GM12878 (cell line): Measurements from ENCODE around the gene DYNC1I2. TPM values are rescaled to one million over a fixed set of nuclear protein-coding genes. Genes with fewer than 3 reads are reported as not detected.

ENCODE experiments used
- ATAC-seq: fragments of 200-7000 bp; cut with Tn5 transposase; 3 replicates; pipeline ENCODE4 v1.9.1; 2020; ENCODE audit warnings: mild to moderate bottlenecking, moderate library complexity
- BruUV-seq: library from RNA; stranded (reverse); fragments of 400-500 nt; replicated peaks from 2 replicates; lab custom pipeline; 2021; lab: Mats Ljungman, UMichigan
- CTCF ChIA-PET: fragments of 300-600 bp; sonication (Branson Sonifier 250); formaldehyde crosslinking; extraction: SDS; loops from one replicate; lab custom pipeline; 2021; ENCODE audit warnings: inconsistent platforms; lab: Yijun Ruan, JAX
- POLR2A ChIA-PET: fragments of 350-600 bp; formaldehyde crosslinking; extraction: SDS; loops from one replicate; lab custom pipeline; 2021; ENCODE audit warnings: inconsistent platforms; lab: Charles Lee
- RAD21 ChIA-PET: fragments of 300-600 bp; sonication (Branson Sonifier 250); formaldehyde crosslinking; loops from one replicate; lab custom pipeline; 2023; ENCODE audit warnings: antibody characterized with exemption; ENCODE audit not compliant: unreplicated experiment; lab: Charles Lee
- SMC1A ChIA-PET: fragments of 300-600 bp; sonication (Branson Sonifier 250); formaldehyde crosslinking; loops from one replicate; lab custom pipeline; 2023; ENCODE audit not compliant: unreplicated experiment, uncharacterized antibody; lab: Charles Lee
- DNase-seq: peaks from one replicate; pipeline ENCODE4 v3.0.0-alpha.2; 2011; ENCODE audit warnings: low read depth, low spot score
- FAIRE-seq: peaks from 3 replicates; lab custom pipeline; 2011; peaks lifted over from hg19 to GRCh38; lab: Jason Lieb, UNC
- H2AFZ ChIP-seq: 2 replicates; pipeline ENCODE4 v1.6.0; 2011; ENCODE audit warnings: low read depth, low read length, control low read depth; ENCODE audit not compliant: control insufficient read depth
- H3K27ac ChIP-seq: 2 replicates; pipeline ENCODE4 v1.5.1; 2011; ENCODE audit warnings: control low read depth; ENCODE audit not compliant: control insufficient read depth, insufficient read depth
- H3K27me3 ChIP-seq, 2 experiments: replicated peaks in 1 of 2; 2 replicates each; pipeline versions ENCODE4 v1.6.0 to v1.6.1; 2011; ENCODE audit warnings: low read length in 1 of 2; ENCODE audit not compliant: control insufficient read depth in 2 of 2, insufficient read depth in 2 of 2
- H3K36me3 ChIP-seq, 2 experiments: 2 replicates each; pipeline ENCODE4 v1.5.1; 2011; ENCODE audit warnings: low read length in 1 of 2; ENCODE audit not compliant: control insufficient read depth in 2 of 2, insufficient read depth in 2 of 2
- H3K4me1 ChIP-seq: 2 replicates; pipeline ENCODE4 v1.6.1; 2011; ENCODE audit warnings: mild to moderate bottlenecking, low read length, moderate library complexity, mixed read lengths; ENCODE audit not compliant: control insufficient read depth, insufficient read depth
- H3K4me2 ChIP-seq: 2 replicates; pipeline ENCODE4 v1.6.0; 2011; ENCODE audit warnings: control low read depth; ENCODE audit not compliant: control insufficient read depth, insufficient read depth
- H3K4me3 ChIP-seq: fragments of 200-600 bp; sonication (generic); 2 replicates; pipeline ENCODE4 v1.5.1; 2016
- H3K79me2 ChIP-seq: 2 replicates; pipeline ENCODE4 v1.6.0; 2011; ENCODE audit warnings: low read length; ENCODE audit not compliant: control insufficient read depth, insufficient read depth
- H3K9ac ChIP-seq: 2 replicates; pipeline ENCODE4 v1.8.0; 2011; ENCODE audit warnings: low read length, control low read depth, mixed read lengths; ENCODE audit not compliant: control insufficient read depth, insufficient read depth
- H3K9me3 ChIP-seq: replicated peaks from 3 replicates; pipeline ENCODE4 v1.5.1; 2011; ENCODE audit warnings: mild to moderate bottlenecking, low read length; ENCODE audit not compliant: control insufficient read depth, insufficient read depth
- H4K20me1 ChIP-seq: 2 replicates; pipeline ENCODE4 v1.6.0; 2011; ENCODE audit not compliant: control insufficient read depth, insufficient read depth
- CHD2 ChIP-seq: IDR thresholded peaks from 2 replicates; pipeline ENCODE4 v1.6.1; 2011; ENCODE audit warnings: low read depth, low read length, improper control_type of control experiment, borderline replicate concordance
- CREB1 ChIP-seq: IDR thresholded peaks from 2 replicates; pipeline ENCODE4 v1.6.1; 2012; ENCODE audit warnings: low read depth, mild to moderate bottlenecking, inconsistent platforms
- MEF2A ChIP-seq: IDR thresholded peaks from 2 replicates; pipeline ENCODE4 v1.6.1; 2011; ENCODE audit warnings: low read depth, mild to moderate bottlenecking, low read length, moderate library complexity; ENCODE audit not compliant: insufficient read depth
- NFYA ChIP-seq: IDR thresholded peaks from 2 replicates; pipeline ENCODE4 v1.6.1; 2011; ENCODE audit warnings: low read depth, mild to moderate bottlenecking, low read length, improper control_type of control experiment, borderline replicate concordance
- PBX3 ChIP-seq: IDR thresholded peaks from 2 replicates; pipeline ENCODE4 v1.6.1; 2011; ENCODE audit warnings: mild to moderate bottlenecking, low read depth, low read length, moderate library complexity; ENCODE audit not compliant: insufficient replicate concordance
- POLR2A ChIP-seq: IDR thresholded peaks from 2 replicates; pipeline ENCODE4 v1.6.1; 2011; ENCODE audit warnings: low read depth, mild to moderate bottlenecking, low read length
- PRDM15 ChIP-seq: fragments of 450-650 bp; formaldehyde crosslinking; IDR thresholded peaks from 2 replicates; pipeline ENCODE4 v1.4.0; 2020; ENCODE audit warnings: mild to moderate bottlenecking, moderate library complexity
- SREBF1 ChIP-seq: IDR thresholded peaks from 2 replicates; pipeline ENCODE4 v1.6.1; 2012; ENCODE audit warnings: mild to moderate bottlenecking, low read length
- YBX1 ChIP-seq: fragments of 450-650 bp; IDR thresholded peaks from 2 replicates; pipeline ENCODE4 v1.6.1; 2016; ENCODE audit warnings: antibody characterized with exemption
- WGBS: methylation state at CpG from one replicate; pipeline ENCODE4 v1.1.6; 2016; ENCODE audit warnings: low lambda C conversion rate; ENCODE audit not compliant: insufficient replicate concordance, insufficient coverage; ENCODE audit errors: missing lambda C conversion rate; 5-methylcytosine and 5-hydroxymethylcytosine counted together
- in situ Hi-C: fragments of 300-500 bp; cut with MboI; formaldehyde crosslinking; loops from 9 replicates; pipeline ENCODE4 v1.14.3; 2018; ENCODE audit warnings: mixed read lengths
- intact Hi-C: fragments of 100-400 bp; cut with micrococcal nuclease; formaldehyde crosslinking; loops from one replicate; pipeline ENCODE4 v1.14.2; 2022; ENCODE audit not compliant: unreplicated experiment
- polyA plus RNA-seq, 11 experiments: library from polyadenylated mRNA; depleted of rRNA in 4 of 11; unstranded in 6 of 11; stranded (reverse) in 5 of 11; fragments of >200 nt; fragmentation: Nextera tagmentation in 4 of 11; fragmentation: Illumina TruSeq in 1 of 11; extraction: Ambion mirVana in 4 of 11; extraction: Trizol in 1 of 11; gene quantifications; 1 replicate in 1 of 11; 2 replicates in 10 of 11; pipeline versions ENCODE4 v1.2.1 to v1.2.3, GENCODE V29; 2011 to 2016; ENCODE audit warnings: inconsistent platforms in 2 of 11, missing spikeins in 2 of 11, low read depth in 1 of 11
- total RNA-seq, 4 experiments: library from RNA; depleted of rRNA in 3 of 4; stranded (reverse); fragments of >200 nt in 3 of 4; fragmentation: Illumina TruSeq in 1 of 4; extraction: Trizol in 1 of 4; gene quantifications; 2 replicates each; pipeline versions ENCODE4 v1.2.1 to v1.2.3, GENCODE V29; 2013 to 2021

DYNC1I2 gene
- total and polyA plus RNA-seq, 10 of the 15 experiments (the other 5 are each of a cell fraction or from before 2014, with no cell fraction given) = 39.9 to 113 (median 53.5) TPM

- Histone ChIP-seq H3K79me2 (no peaks in the 10 kb centered on the region), H3K4me1 (no peaks in the 10 kb centered on the region), H3K27ac (no peak overlapping the region), H3K36me3 (peaks cover 0 to 4% of the 10 kb centered on the region in 2 experiments; a peak in 1 of 4 replicates)
- TF ChIP-seq CHD2 (no peak), CREB1 (no peak), NFYA (no peak), MEF2A (no peak), YBX1 (no peak), PRDM15 (CRISPR knock-in tag) (no peak), SREBF1 (no peak), PBX3 (no peak), POLR2A (no peak)
- TF ChIP-seq, all 136 proteins: peak for 0
- no peak for FAIRE-seq
- Histone ChIP-seq H3K9ac (no peak overlapping the region), H2AFZ (no peak overlapping the region), H3K4me2 (no peak overlapping the region), H3K27me3 (no peaks in the 10 kb centered on the region), H4K20me1 (no peaks in the 10 kb centered on the region), H3K4me3 (no peak overlapping the region), H3K9me3 (no peaks in the 10 kb centered on the region)
- in situ Hi-C loops (no loop called here), intact Hi-C loops (no loop called here)
- RAD21 ChIA-PET = no interaction called here
- SMC1A ChIA-PET = interaction anchor here (1.5 kb wide), 1 partner anchor 21 kb away, joined by 4 read pairs; no protein-coding TSS in a partner anchor
- CTCF ChIA-PET = interaction anchor here (1.0 to 2.4 kb wide), 5 partner anchors 18 to 390 kb away, joined by 3 to 8 read pairs (median 4); partner anchors contain the start of gene DLX2
- POLR2A ChIA-PET = no interaction called here
- ATAC-seq = no peak
- no TSS peak for BruUV-seq
- 99% methylated on average over 12 of the region's 12 CpGs for WGBS
- no peak for DNase-seq
These were observed 36.7 kb downstream of the DYNC1I2 start for GRCh38 chr2:171723716-171724683.
